GM23338 (cell line): ENCODE measurements around the gene ABHD10.

Source experiments
- TF ChIP-seq, protein P1 (sequence below), 2 experiments: fragments of 200-600 bp in 1 of 2; sonication (generic) in 1 of 2; conservative IDR thresholded peaks; 2 replicates each; pipeline versions ENCODE4 v1.5.1 to v1.6.1; 2016 to 2017; ENCODE audit warnings: antibody characterized with exemption in 2 of 2, low read depth in 2 of 2, mild to moderate bottlenecking in 2 of 2, moderate library complexity in 1 of 2
- TF ChIP-seq, protein P2 (sequence below): IDR thresholded peaks from one replicate; pipeline ENCODE4 v1.6.1; 2018; ENCODE audit warnings: antibody characterized with exemption; ENCODE audit not compliant: unreplicated experiment

DNA sequence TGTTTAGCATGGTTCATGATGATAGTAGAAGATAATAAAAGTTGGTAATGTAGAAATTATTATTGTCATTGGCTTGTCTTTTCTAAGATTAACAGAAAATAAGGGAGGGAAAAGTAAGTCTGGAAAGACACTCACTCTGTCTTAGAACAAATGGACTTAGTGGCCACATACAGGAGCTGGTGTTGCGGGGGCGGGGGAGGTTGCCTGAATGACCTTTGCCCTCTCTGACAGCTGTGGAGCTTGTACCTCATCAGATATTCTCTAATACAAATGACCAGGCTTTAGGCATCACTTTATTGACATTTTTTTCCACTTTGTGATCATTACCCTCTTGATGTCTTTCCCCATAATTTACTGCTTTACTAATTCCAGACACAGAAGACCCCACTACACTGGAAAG lies 25.8 kb downstream of the ABHD10 start:
- TF ChIP-seq, protein P1, sequence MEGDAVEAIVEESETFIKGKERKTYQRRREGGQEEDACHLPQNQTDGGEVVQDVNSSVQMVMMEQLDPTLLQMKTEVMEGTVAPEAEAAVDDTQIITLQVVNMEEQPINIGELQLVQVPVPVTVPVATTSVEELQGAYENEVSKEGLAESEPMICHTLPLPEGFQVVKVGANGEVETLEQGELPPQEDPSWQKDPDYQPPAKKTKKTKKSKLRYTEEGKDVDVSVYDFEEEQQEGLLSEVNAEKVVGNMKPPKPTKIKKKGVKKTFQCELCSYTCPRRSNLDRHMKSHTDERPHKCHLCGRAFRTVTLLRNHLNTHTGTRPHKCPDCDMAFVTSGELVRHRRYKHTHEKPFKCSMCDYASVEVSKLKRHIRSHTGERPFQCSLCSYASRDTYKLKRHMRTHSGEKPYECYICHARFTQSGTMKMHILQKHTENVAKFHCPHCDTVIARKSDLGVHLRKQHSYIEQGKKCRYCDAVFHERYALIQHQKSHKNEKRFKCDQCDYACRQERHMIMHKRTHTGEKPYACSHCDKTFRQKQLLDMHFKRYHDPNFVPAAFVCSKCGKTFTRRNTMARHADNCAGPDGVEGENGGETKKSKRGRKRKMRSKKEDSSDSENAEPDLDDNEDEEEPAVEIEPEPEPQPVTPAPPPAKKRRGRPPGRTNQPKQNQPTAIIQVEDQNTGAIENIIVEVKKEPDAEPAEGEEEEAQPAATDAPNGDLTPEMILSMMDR (conservative IDR thresholded peaks at IDR 0.05; ENCODE audit: low read depth in 2 of 2) = no peak
- TF ChIP-seq, protein P2, sequence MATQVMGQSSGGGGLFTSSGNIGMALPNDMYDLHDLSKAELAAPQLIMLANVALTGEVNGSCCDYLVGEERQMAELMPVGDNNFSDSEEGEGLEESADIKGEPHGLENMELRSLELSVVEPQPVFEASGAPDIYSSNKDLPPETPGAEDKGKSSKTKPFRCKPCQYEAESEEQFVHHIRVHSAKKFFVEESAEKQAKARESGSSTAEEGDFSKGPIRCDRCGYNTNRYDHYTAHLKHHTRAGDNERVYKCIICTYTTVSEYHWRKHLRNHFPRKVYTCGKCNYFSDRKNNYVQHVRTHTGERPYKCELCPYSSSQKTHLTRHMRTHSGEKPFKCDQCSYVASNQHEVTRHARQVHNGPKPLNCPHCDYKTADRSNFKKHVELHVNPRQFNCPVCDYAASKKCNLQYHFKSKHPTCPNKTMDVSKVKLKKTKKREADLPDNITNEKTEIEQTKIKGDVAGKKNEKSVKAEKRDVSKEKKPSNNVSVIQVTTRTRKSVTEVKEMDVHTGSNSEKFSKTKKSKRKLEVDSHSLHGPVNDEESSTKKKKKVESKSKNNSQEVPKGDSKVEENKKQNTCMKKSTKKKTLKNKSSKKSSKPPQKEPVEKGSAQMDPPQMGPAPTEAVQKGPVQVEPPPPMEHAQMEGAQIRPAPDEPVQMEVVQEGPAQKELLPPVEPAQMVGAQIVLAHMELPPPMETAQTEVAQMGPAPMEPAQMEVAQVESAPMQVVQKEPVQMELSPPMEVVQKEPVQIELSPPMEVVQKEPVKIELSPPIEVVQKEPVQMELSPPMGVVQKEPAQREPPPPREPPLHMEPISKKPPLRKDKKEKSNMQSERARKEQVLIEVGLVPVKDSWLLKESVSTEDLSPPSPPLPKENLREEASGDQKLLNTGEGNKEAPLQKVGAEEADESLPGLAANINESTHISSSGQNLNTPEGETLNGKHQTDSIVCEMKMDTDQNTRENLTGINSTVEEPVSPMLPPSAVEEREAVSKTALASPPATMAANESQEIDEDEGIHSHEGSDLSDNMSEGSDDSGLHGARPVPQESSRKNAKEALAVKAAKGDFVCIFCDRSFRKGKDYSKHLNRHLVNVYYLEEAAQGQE = no peak
